Glutamatergic neuron (in vitro differentiated cells): Measurements from ENCODE around the gene DLST. TPM values are rescaled to one million over a fixed set of nuclear protein-coding genes. Genes with fewer than 3 reads are reported as not detected.
A peak's percentile ranks its signal among the peaks of the same experiment; 100 is the strongest.

ENCODE experiments used
- DNase-seq: peaks from one replicate; pipeline ENCODE4 v3.0.0; 2022
- H3K27ac Mint-ChIP-seq: one replicate; pipeline ENCODE4 v1.8.0; 2020; ENCODE audit warnings: mild to moderate bottlenecking, mixed read lengths, inconsistent platforms; ENCODE audit not compliant: unreplicated experiment
- H3K27me3 Mint-ChIP-seq: one replicate; pipeline ENCODE4 v1.8.0; 2020; ENCODE audit warnings: mild to moderate bottlenecking, moderate library complexity, mixed read lengths, inconsistent platforms; ENCODE audit not compliant: unreplicated experiment
- H3K36me3 Mint-ChIP-seq: one replicate; pipeline ENCODE4 v1.8.0; 2020; ENCODE audit warnings: mild to moderate bottlenecking, mixed read lengths, inconsistent platforms; ENCODE audit not compliant: unreplicated experiment
- H3K4me1 Mint-ChIP-seq: one replicate; pipeline ENCODE4 v1.8.0; 2020; ENCODE audit warnings: mild to moderate bottlenecking, low read depth, mixed read lengths, inconsistent platforms; ENCODE audit not compliant: unreplicated experiment
- H3K4me3 Mint-ChIP-seq: one replicate; pipeline ENCODE4 v1.8.0; 2020; ENCODE audit warnings: mild to moderate bottlenecking, mixed read lengths, inconsistent platforms; ENCODE audit not compliant: unreplicated experiment
- H3K9me3 Mint-ChIP-seq: one replicate; pipeline ENCODE4 v1.8.0; 2020; ENCODE audit warnings: mild to moderate bottlenecking, moderate library complexity, mixed read lengths, inconsistent platforms; ENCODE audit not compliant: unreplicated experiment
- CTCF ChIP-seq: fragments of 200-600 bp; sonication (generic); IDR thresholded peaks from one replicate; pipeline ENCODE4 v1.5.0; 2021; ENCODE audit not compliant: partially characterized antibody, unreplicated experiment
- total RNA-seq: library from RNA; stranded (reverse); fragmentation: NEBNext Ultra II Directional; extraction: Animal tissue kit (Norgen Biotek cat#: 25700); gene quantifications from one replicate; pipeline ENCODE4 v1.2.1, GENCODE V29; 2021; ENCODE audit not compliant: unreplicated experiment

The DLST gene
- total RNA-seq, 1 donor from 2014 or later, result 114 TPM

- Mint-ChIP-seq H3K9me3 (peaks cover 16% of the 10 kb centered on the region), H3K4me1 (peaks cover 21% of the 10 kb centered on the region), H3K27me3 (peaks cover 9% of the 10 kb centered on the region), H3K27ac (no peak overlapping the region), H3K4me3 (no peak overlapping the region), H3K36me3 (no peaks in the 10 kb centered on the region)
- TF ChIP-seq CTCF, result no peak
- DNase-seq, result no peak
These were observed 26.0 kb downstream of the DLST start for GRCh38 chr14:74907744-74908143.

- H3K4me1 Mint-ChIP-seq, result peaks cover 19% of the 10 kb centered on the region
- no peak overlapping the region for H3K4me3 Mint-ChIP-seq
- H3K27ac Mint-ChIP-seq, result peak overlapping the region; percentile 59
- DNase-seq, result no peak
- H3K27me3 Mint-ChIP-seq, result peaks cover 9% of the 10 kb centered on the region
- no peaks in the 10 kb centered on the region for H3K36me3 Mint-ChIP-seq
- TF ChIP-seq CTCF, result no peak
- H3K9me3 Mint-ChIP-seq, result peaks cover 10% of the 10 kb centered on the region
These were observed 27.2 kb downstream of the DLST start for GRCh38 chr14:74908861-74909341.

GRCh38 chr14:74909501-74909900 is 27.8 kb downstream of the DLST start:
- no peak for TF ChIP-seq CTCF
- H3K4me3 Mint-ChIP-seq, result no peak overlapping the region
- no peak overlapping the region for H3K27ac Mint-ChIP-seq
- H3K36me3 Mint-ChIP-seq, result no peaks in the 10 kb centered on the region
- DNase-seq, result no peak
- H3K27me3 Mint-ChIP-seq, result peaks cover 10% of the 10 kb centered on the region
- peaks cover 24% of the 10 kb centered on the region for H3K4me1 Mint-ChIP-seq
- peaks cover 8% of the 10 kb centered on the region for H3K9me3 Mint-ChIP-seq

GRCh38 chr14:74909911-74910310 is 28.2 kb downstream of the DLST start:
- peaks cover 7% of the 10 kb centered on the region for H3K27me3 Mint-ChIP-seq
- H3K9me3 Mint-ChIP-seq, result peaks cover 8% of the 10 kb centered on the region
- H3K36me3 Mint-ChIP-seq, result no peaks in the 10 kb centered on the region
- no peak overlapping the region for H3K4me3 Mint-ChIP-seq
- peak overlapping the region; percentile 81 for H3K27ac Mint-ChIP-seq
- no peak for TF ChIP-seq CTCF
- H3K4me1 Mint-ChIP-seq, result peaks cover 23% of the 10 kb centered on the region
- DNase-seq, result no peak

GRCh38 chr14:74910556-74910955 is 28.8 kb downstream of the DLST start:
- Mint-ChIP-seq H3K9me3 (peaks cover 6% of the 10 kb centered on the region), H3K27me3 (peaks cover 7% of the 10 kb centered on the region), H3K4me1 (peaks cover 27% of the 10 kb centered on the region), H3K36me3 (no peaks in the 10 kb centered on the region), H3K4me3 (no peak overlapping the region), H3K27ac (peak overlapping the region; percentile 81)
- TF ChIP-seq CTCF, result no peak
- no peak for DNase-seq
